Dedifferentiated amniotic fluid mesenchymal stem cell (primary cell): Measurements from ENCODE around the gene PTS.

Experiments
- DNase-seq: peaks from one replicate; pipeline ENCODE4 v3.0.0-alpha.2; 2016; ENCODE audit errors: extremely low spot score

PTS gene

GRCh38 chr11:112221274-112221835 is 4.9 kb upstream of the PTS start:
- DNase-seq, result no peak

GRCh38 chr11:112222303-112222702 is 3.9 kb upstream of the PTS start:
- no peak for DNase-seq

- DNase-seq, result no peak
Observed at GRCh38 chr11:112223121-112223520, 3.1 kb upstream of the PTS start.

- DNase-seq, result no peak
Observed at GRCh38 chr11:112223754-112224532, 2.3 kb upstream of the PTS start.

- no peak for DNase-seq
Observed at GRCh38 chr11:112225753-112226061, 521 bp upstream of the PTS start.

GRCh38 chr11:112226831-112227401 is 688 bp downstream of the PTS start:
- peak; percentile 11 for DNase-seq

- DNase-seq, result peak; percentile 9
Observed at GRCh38 chr11:112227471-112227870, 1.2 kb downstream of the PTS start.

GRCh38 chr11:112228706-112229105 is 2.5 kb downstream of the PTS start:
- DNase-seq, result no peak

- no peak for DNase-seq
Observed at GRCh38 chr11:112229159-112229558, 2.9 kb downstream of the PTS start.

GRCh38 chr11:112229746-112230433 is 3.7 kb downstream of the PTS start:
- peak; percentile 69 for DNase-seq

- DNase-seq, result no peak
Observed at GRCh38 chr11:112231952-112232351, 5.7 kb downstream of the PTS start.

GRCh38 chr11:112235750-112236390 is 9.6 kb downstream of the PTS start:
- DNase-seq, result no peak

GRCh38 chr11:112237451-112237850 is 11.2 kb downstream of the PTS start:
- DNase-seq, result no peak

GRCh38 chr11:112238041-112238440 is 11.8 kb downstream of the PTS start:
- DNase-seq, result no peak

GRCh38 chr11:112241486-112241885 is 15.3 kb downstream of the PTS start:
- peak; percentile 75 for DNase-seq

- DNase-seq, result no peak
Observed at GRCh38 chr11:112247201-112247600, 21.0 kb downstream of the PTS start.

- no peak for DNase-seq
Observed at GRCh38 chr11:112248201-112248600, 22.0 kb downstream of the PTS start.

GRCh38 chr11:112249871-112250610 is 23.8 kb downstream of the PTS start:
- no peak for DNase-seq

GRCh38 chr11:112253605-112254242 is 27.5 kb downstream of the PTS start:
- no peak for DNase-seq

- peak; percentile 56 for DNase-seq
Observed at GRCh38 chr11:112255067-112255720, 29.0 kb downstream of the PTS start.

- DNase-seq, result no peak
Observed at GRCh38 chr11:112260490-112260889, 34.3 kb downstream of the PTS start, which contains the start of gene PLET1. TSS of gene PLET1 (minus strand) at chr11:112260860. CDS start at chr11:112260589, 271 bp downstream.
